SK-N-MC (cell line): Measurements from ENCODE around the gene FSIP1.

Experiments
- EZH2 ChIP-seq: fragments of 200-600 bp; sonication (generic); IDR thresholded peaks from one replicate; pipeline ENCODE4 v1.6.1; 2017; ENCODE audit warnings: antibody characterized with exemption
- POLR2AphosphoS5 ChIP-seq: IDR thresholded peaks from 2 replicates; pipeline ENCODE4 v1.6.1; 2012; ENCODE audit warnings: mild to moderate bottlenecking, low read depth, low read length, borderline replicate concordance

- TF ChIP-seq EZH2 (no peak), POLR2AphosphoS5 (no peak)
These were observed 187.1 kb downstream of the FSIP1 start for GRCh38 chr15:39595338-39596221.
